ENCODE measurements around the gene PEX6. TPM values are rescaled to one million over a fixed set of nuclear protein-coding genes. Genes with fewer than 3 reads are reported as not detected.

PEX6 gene
- total and polyA plus RNA-seq, 2 of the 13 experiments (the other 11 are each of a cell fraction or from before 2014, with no cell fraction given), result 5.1 to 6.7 TPM

- TF ChIP-seq ARID4A (CRISPR knock-in tag; IDR thresholded peaks at IDR 0.05; ENCODE audit: borderline replicate concordance) (peak; percentile 97), SRSF1 (optimal IDR thresholded peaks at IDR 0.05; ENCODE audit: low read depth, low read length) (peak; percentile 88), ZNF549 (CRISPR knock-in tag; IDR thresholded peaks at IDR 0.05) (no peak), MXD4 (CRISPR knock-in tag; IDR thresholded peaks at IDR 0.05) (peak; percentile 75), ZNF441 (CRISPR knock-in tag; IDR thresholded peaks at IDR 0.05; ENCODE audit: borderline replicate concordance) (peak; percentile 54; the same call in 1 of the 2 replicates), BCLAF1 (IDR thresholded peaks at IDR 0.05) (no peak), NFATC3 (CRISPR knock-in tag; IDR thresholded peaks at IDR 0.05) (0 out of 2 replicates have a peak, but pooled peaks have one; percentile 41), CHD4 (IDR thresholded peaks at IDR 0.05; ENCODE audit: borderline replicate concordance, low read length) (no peak), PBX3 (CRISPR knock-in tag; IDR thresholded peaks at IDR 0.05; ENCODE audit: borderline replicate concordance) (no peak), MIER3 (CRISPR knock-in tag; IDR thresholded peaks at IDR 0.05; ENCODE audit: borderline replicate concordance) (no peak), ADNP (CRISPR knock-in tag; IDR thresholded peaks at IDR 0.05) (no peak), ZFP82 (CRISPR knock-in tag; IDR thresholded peaks at IDR 0.05; ENCODE audit: borderline replicate concordance) (no peak), ZNF451 (CRISPR knock-in tag; IDR thresholded peaks at IDR 0.05) (peak; percentile 78; the same call in 1 of the 2 replicates), SMAD1 (CRISPR knock-in tag; IDR thresholded peaks at IDR 0.05; ENCODE audit: borderline replicate concordance, low read depth) (0 out of 2 replicates have a peak, but pooled peaks have one; percentile 15), ATF7-NPFF (CRISPR knock-in tag; IDR thresholded peaks at IDR 0.05; ENCODE audit: low read depth) (peak; percentile 79), ZNF138 (CRISPR knock-in tag; IDR thresholded peaks at IDR 0.05; ENCODE audit: low read depth) (no peak)
- TF ChIP-seq, protein P1, sequence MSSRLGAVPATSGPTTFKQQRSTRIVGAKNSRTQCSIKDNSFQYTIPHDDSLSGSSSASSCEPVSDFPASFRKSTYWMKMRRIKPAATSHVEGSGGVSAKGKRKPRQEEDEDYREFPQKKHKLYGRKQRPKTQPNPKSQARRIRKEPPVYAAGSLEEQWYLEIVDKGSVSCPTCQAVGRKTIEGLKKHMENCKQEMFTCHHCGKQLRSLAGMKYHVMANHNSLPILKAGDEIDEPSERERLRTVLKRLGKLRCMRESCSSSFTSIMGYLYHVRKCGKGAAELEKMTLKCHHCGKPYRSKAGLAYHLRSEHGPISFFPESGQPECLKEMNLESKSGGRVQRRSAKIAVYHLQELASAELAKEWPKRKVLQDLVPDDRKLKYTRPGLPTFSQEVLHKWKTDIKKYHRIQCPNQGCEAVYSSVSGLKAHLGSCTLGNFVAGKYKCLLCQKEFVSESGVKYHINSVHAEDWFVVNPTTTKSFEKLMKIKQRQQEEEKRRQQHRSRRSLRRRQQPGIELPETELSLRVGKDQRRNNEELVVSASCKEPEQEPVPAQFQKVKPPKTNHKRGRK (CRISPR knock-in tag; IDR thresholded peaks at IDR 0.05), result peak; percentile 16; the same call in 1 of the 2 replicates
- TF ChIP-seq, protein P2, sequence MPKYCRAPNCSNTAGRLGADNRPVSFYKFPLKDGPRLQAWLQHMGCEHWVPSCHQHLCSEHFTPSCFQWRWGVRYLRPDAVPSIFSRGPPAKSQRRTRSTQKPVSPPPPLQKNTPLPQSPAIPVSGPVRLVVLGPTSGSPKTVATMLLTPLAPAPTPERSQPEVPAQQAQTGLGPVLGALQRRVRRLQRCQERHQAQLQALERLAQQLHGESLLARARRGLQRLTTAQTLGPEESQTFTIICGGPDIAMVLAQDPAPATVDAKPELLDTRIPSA (CRISPR knock-in tag; IDR thresholded peaks at IDR 0.05; ENCODE audit: borderline replicate concordance), result no peak; the same call in 1 of the 2 replicates
These were observed 18.6 kb downstream of the PEX6 start, which contains the start of gene GNMT (continued) for GRCh38 chr6:42960243-42961019.

Measured in HepG2 (cell line).